Gastroesophageal sphincter (tissue), 4 donors: ENCODE results near the gene VPREB1. TPM values are rescaled to one million over a fixed set of nuclear protein-coding genes. Genes with fewer than 3 reads are reported as not detected.
"Not testable (repeated sequence)": the region's sequence is repeated elsewhere in the genome, so short reads cannot be mapped to it uniquely, and the experiment has no call there.

ENCODE experiments used
- ATAC-seq: fragments of 150-250 bp; one replicate; pipeline ENCODE4 v1.9.1; 2016; ENCODE audit warnings: mild to moderate bottlenecking, moderate library complexity
- H3K27ac ChIP-seq, 4 donors: fragments of 200-600 bp; sonication (generic) in 3 of 4; 1 replicate in 3 of 4; 2 replicates in 1 of 4; pipeline ENCODE4 v1.5.1; 2016 to 2019
- H3K27me3 ChIP-seq: fragments of 200-600 bp; sonication (generic); one replicate; pipeline ENCODE4 v1.5.1; 2019
- H3K36me3 ChIP-seq, 2 donors: fragments of 200-600 bp; sonication (generic); one replicate each; pipeline ENCODE4 v1.5.1; 2019; ENCODE audit warnings: control low read depth in 1 of 2
- H3K4me1 ChIP-seq, 3 donors: fragments of 200-600 bp; sonication (generic); 1 replicate in 2 of 3; 2 replicates in 1 of 3; pipeline ENCODE4 v1.5.1; 2016 to 2019; ENCODE audit warnings: control low read depth in 2 of 3
- H3K4me3 ChIP-seq, 2 donors: fragments of 200-600 bp; sonication (generic); one replicate each; pipeline ENCODE4 v1.5.1; 2019; ENCODE audit warnings: mild to moderate bottlenecking in 1 of 2, moderate library complexity in 1 of 2
- H3K9me3 ChIP-seq, 3 donors: fragments of 200-600 bp; sonication (generic); one replicate each; pipeline ENCODE4 v1.5.1; 2017 to 2019; ENCODE audit warnings: control low read depth in 2 of 3
- WGBS, 2 donors: methylation state at CpG; one replicate each; pipeline ENCODE4 v1.1.5; 2018; ENCODE audit warnings: low coverage in 1 of 2; 5-methylcytosine and 5-hydroxymethylcytosine counted together
- total RNA-seq, 4 donors: library from RNA; depleted of rRNA; stranded (reverse); fragments of >200 nt; gene quantifications; one replicate each; pipeline ENCODE4 v1.1.0, GENCODE V29; 2016

Gene VPREB1
- total RNA-seq, 4 donors from 2014 or later: not detected

GRCh38 chr22:22286390-22287105 lies 42.0 kb downstream of the VPREB1 start:
- H3K4me1 ChIP-seq, H3K9me3 ChIP-seq, H3K27me3 ChIP-seq, ATAC-seq, H3K4me3 ChIP-seq, H3K27ac ChIP-seq: not testable (repeated sequence)
- peaks cover 0 to 16% of the 10 kb centered on the region in 2 donors for H3K36me3 ChIP-seq
- 100% methylated on average over 1 of the region's 1 CpG; no CpG with 5 or more reads in 1 of the 2 donors for WGBS, 2 donors

- 94 to 100% methylated on average over 1 to 5 of the region's 5 CpGs for WGBS, 2 donors
- peaks cover 0 to 22% of the 10 kb centered on the region in 2 donors for H3K36me3 ChIP-seq
- not testable (repeated sequence) for H3K27me3 ChIP-seq, H3K4me3 ChIP-seq, H3K4me1 ChIP-seq, H3K9me3 ChIP-seq, H3K27ac ChIP-seq, ATAC-seq
Measured at GRCh38 chr22:22287106-22287626, 42.6 kb downstream of the VPREB1 start.

GRCh38 chr22:22289666-22290065 lies 45.1 kb downstream of the VPREB1 start:
- not testable (repeated sequence) for H3K4me3 ChIP-seq, H3K27ac ChIP-seq, H3K9me3 ChIP-seq, H3K4me1 ChIP-seq, ATAC-seq, H3K27me3 ChIP-seq
- WGBS, 2 donors: 90 to 100% methylated on average over 2 to 4 of the region's 8 CpGs
- H3K36me3 ChIP-seq: peaks cover 0 to 44% of the 10 kb centered on the region in 2 donors

GRCh38 chr22:22291129-22291806 lies 46.7 kb downstream of the VPREB1 start:
- H3K36me3 ChIP-seq: peaks cover 0 to 51% of the 10 kb centered on the region in 2 donors
- not testable (repeated sequence) for ATAC-seq, H3K27me3 ChIP-seq, H3K4me1 ChIP-seq, H3K4me3 ChIP-seq, H3K9me3 ChIP-seq, H3K27ac ChIP-seq
- 67% methylated on average over 1 of the region's 3 CpGs; no CpG with 5 or more reads in 1 of the 2 donors for WGBS, 2 donors

DNA sequence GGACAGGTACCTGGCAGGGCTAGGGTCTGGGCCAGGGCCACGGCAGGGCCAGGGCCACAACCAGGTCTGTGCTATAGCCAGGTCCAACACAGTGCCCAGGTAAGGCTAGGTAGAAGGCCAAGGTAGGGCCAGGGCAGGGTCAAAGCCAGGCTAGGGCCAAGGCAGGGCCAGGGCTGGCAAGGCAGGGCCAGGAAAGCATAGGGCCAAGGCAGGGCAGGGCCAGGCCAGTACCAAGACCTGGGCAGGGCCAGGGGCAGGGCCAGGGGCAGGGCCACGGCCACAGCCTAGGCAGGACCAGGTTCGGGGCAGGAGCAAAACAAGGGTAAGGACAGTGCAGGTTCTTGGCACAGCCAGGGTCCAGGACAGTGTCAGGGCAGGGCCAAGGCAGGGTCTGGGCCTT lies 48.1 kb downstream of the VPREB1 start:
- ATAC-seq, H3K4me1 ChIP-seq, H3K27me3 ChIP-seq, H3K27ac ChIP-seq, H3K9me3 ChIP-seq, H3K4me3 ChIP-seq: not testable (repeated sequence)
- WGBS, 2 donors: no CpG with 5 or more reads among the region's 3 CpGs
- H3K36me3 ChIP-seq: peaks cover 0 to 51% of the 10 kb centered on the region in 2 donors

DNA sequence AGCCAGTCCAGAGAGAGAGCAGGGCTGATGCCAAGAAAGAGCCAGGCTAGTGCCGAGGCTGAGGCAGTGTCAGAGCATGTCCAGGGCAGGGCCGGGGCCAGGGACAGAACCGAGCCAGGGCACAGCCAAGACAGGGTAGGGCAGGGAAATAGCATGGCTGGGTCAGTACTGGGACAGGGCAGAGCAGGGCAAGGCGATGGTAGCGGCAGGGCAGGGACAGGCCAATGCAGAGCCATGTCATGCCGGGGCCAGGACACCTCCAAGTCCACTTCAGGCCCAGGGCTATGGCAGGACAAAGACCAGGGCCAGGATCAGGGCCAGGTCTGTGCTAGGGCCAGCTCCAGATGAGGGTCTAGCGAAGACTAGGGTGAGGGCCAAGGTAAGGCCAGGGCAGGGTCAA lies 48.9 kb downstream of the VPREB1 start:
- not testable (repeated sequence) for H3K4me3 ChIP-seq, H3K27ac ChIP-seq, H3K9me3 ChIP-seq, H3K27me3 ChIP-seq, H3K4me1 ChIP-seq, ATAC-seq
- WGBS, 2 donors: 80 to 97% methylated on average over 1 to 4 of the region's 7 CpGs
- H3K36me3 ChIP-seq: peaks cover 0 to 51% of the 10 kb centered on the region in 2 donors

- WGBS, 2 donors: no CpG with 5 or more reads among the region's 13 CpGs
- H3K27ac ChIP-seq, H3K9me3 ChIP-seq, H3K4me3 ChIP-seq, ATAC-seq, H3K27me3 ChIP-seq: not testable (repeated sequence)
- H3K4me1 ChIP-seq: peaks cover 0 to 12% (median 0%) of the 10 kb centered on the region in 3 donors
- peaks cover 0 to 47% of the 10 kb centered on the region in 2 donors for H3K36me3 ChIP-seq
Measured at GRCh38 chr22:22294641-22295040, 50.1 kb downstream of the VPREB1 start.
